Measurements from ENCODE around the gene NBPF11.
"Not testable (repeated sequence)": the region's sequence is repeated elsewhere in the genome, so short reads cannot be mapped to it uniquely, and the experiment has no call there.

The NBPF11 gene

DNA sequence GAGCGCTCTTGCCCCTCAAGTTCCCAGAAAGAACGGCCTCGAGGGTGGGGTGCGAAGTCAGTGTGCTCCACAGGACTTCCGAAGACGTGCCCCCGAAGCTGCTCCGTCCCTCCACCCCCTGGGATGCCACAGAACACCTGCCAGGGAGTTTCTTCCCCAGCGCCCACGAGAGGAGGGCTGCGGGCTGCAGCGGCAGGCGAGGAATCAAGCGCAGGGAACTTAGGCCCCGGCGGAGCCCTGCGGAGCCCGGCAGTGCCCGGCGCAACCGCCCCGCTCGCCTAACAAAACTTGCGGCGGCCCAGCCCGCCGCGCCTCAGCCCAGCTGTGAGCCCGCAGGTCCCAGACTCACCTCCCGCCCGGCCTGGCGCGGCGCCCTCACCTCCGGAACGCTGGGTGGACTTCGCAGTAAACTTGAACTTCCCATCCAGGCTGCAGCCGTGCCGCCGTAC is 686 bp downstream of the NBPF11 start:
- in situ Hi-C loops (cut with MboI; ENCODE audit: low sequenced_read_pairs), result not testable (repeated sequence)

DNA sequence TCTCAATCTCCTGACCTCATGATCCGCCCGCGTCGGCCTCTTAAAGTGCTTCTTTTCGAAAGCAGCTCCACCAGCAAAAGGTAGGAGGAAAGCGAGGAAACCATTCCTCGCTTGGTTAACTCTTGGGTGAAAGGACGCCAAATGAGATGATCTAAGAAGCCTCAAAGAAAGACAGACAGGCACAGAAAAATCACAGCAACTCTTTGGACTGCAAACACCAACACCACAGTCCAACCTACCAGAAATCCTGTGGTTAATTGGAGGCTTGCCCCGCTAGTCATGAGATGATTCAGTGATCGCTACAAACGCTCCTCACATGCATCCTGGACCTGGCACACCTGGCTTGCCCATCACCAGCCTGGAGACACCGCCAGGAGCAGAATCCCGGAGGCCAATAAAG is 1.1 kb downstream of the NBPF11 start:
- in situ Hi-C loops (cut with MboI; ENCODE audit: low sequenced_read_pairs), result not testable (repeated sequence)

DNA sequence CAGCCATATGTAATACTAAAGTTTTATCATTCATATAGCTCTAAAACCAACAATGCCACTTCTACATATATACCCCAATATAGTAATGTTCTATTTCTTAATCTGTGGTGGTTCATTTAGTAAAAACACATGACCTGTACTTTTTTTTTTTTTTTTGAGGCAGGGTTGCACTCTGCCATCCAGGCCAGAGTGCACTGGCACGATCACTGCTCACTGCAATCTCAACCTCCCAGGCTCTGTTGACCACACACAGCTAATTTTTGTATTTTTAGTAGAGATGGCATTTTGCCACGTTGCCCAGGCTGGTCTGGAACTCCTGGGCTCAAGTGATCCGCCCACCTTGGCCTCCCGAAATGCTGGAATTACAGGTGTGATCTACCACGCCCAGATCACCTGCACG is 2.1 kb downstream of the NBPF11 start:
- in situ Hi-C loops (cut with MboI; ENCODE audit: low sequenced_read_pairs), result not testable (repeated sequence)

- in situ Hi-C loops (cut with MboI; ENCODE audit: low sequenced_read_pairs), result not testable (repeated sequence)
Measured at GRCh38 chr1:148149050-148149815, 2.8 kb downstream of the NBPF11 start.

- in situ Hi-C loops (cut with MboI; ENCODE audit: low sequenced_read_pairs), result not testable (repeated sequence)
Measured at GRCh38 chr1:148147052-148147838, 4.8 kb downstream of the NBPF11 start.

- in situ Hi-C loops (cut with MboI; ENCODE audit: low sequenced_read_pairs), result not testable (repeated sequence)
Measured at GRCh38 chr1:148146191-148146997, 5.7 kb downstream of the NBPF11 start.

DNA sequence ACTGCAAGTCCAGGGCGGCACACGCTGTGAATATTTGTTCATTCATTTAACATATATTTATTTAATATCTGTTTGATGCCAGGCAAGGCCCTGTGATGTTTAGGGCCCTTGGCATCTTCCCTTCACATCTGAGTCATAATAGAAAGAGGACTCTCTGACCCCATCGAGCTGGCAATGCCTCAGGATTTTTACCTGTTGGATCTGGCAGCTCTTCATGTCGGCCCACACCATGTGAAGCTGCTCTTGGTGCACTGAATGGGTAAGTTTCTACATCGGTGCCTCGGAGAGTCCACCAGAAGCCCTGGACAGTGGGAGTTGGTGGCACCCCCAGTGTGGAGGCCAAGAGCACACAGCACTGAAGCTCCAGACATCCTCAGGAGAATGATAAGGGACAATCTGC is 8.9 kb downstream of the NBPF11 start:
- in situ Hi-C loops (cut with MboI; ENCODE audit: low sequenced_read_pairs), result not testable (repeated sequence)

DNA sequence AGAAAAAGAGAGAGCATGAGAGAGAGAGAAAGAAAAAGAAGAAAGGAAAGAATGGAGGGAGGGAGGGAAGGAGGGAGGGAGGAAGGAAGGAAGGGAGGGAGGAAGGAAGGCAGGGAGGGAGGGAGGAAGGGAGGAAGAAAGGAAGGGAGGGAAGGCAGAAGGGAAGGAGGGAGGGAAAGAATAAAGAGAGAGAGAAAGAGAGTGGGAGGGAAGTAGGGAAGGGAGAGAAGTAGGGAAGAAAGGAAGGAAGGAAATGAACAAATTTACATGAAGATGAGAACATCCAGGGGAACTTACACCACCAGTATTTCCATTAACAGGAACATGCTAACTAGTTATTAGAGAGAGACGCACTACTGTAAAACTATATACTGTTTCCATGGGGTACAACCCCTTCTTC is 10.1 kb downstream of the NBPF11 start:
- in situ Hi-C loops (cut with MboI; ENCODE audit: low sequenced_read_pairs), result not testable (repeated sequence)

- in situ Hi-C loops (cut with MboI; ENCODE audit: low sequenced_read_pairs), result not testable (repeated sequence)
Measured at GRCh38 chr1:148138606-148139005, 13.5 kb downstream of the NBPF11 start.

GRCh38 chr1:148122341-148122740 is 29.7 kb downstream of the NBPF11 start:
- in situ Hi-C loops (cut with MboI; ENCODE audit: low sequenced_read_pairs), result not testable (repeated sequence)

- in situ Hi-C loops (cut with MboI; ENCODE audit: low sequenced_read_pairs), result not testable (repeated sequence)
Measured at GRCh38 chr1:148120395-148120794, 31.7 kb downstream of the NBPF11 start.

DNA sequence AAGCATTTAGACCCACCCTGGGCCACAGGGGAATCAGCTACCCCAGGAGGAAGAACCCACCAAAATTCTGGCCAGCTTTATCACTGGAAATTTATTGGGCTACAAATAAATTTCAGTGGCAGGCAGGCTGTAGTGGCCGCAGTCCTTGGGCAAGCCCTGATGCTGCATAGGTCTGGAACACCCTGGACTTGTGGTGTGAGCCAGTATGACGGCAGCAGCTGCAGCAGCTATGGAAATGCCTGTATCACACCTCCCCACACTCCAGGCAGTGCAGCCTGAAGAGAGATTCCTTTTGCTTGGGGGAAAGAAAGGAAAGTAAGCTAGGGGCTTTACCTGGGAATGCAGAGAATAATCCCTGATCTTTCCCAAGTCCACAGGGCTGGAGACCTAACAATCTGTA is 56.3 kb downstream of the NBPF11 start:
- in situ Hi-C loops (cut with MboI; ENCODE audit: low sequenced_read_pairs), result not testable (repeated sequence)

GRCh38 chr1:148086196-148086595 is 65.9 kb downstream of the NBPF11 start:
- in situ Hi-C loops (cut with MboI; ENCODE audit: low sequenced_read_pairs), result not testable (repeated sequence)

- in situ Hi-C loops (cut with MboI; ENCODE audit: low sequenced_read_pairs), result not testable (repeated sequence)
Measured at GRCh38 chr1:148081205-148081604, 70.9 kb downstream of the NBPF11 start.

DNA sequence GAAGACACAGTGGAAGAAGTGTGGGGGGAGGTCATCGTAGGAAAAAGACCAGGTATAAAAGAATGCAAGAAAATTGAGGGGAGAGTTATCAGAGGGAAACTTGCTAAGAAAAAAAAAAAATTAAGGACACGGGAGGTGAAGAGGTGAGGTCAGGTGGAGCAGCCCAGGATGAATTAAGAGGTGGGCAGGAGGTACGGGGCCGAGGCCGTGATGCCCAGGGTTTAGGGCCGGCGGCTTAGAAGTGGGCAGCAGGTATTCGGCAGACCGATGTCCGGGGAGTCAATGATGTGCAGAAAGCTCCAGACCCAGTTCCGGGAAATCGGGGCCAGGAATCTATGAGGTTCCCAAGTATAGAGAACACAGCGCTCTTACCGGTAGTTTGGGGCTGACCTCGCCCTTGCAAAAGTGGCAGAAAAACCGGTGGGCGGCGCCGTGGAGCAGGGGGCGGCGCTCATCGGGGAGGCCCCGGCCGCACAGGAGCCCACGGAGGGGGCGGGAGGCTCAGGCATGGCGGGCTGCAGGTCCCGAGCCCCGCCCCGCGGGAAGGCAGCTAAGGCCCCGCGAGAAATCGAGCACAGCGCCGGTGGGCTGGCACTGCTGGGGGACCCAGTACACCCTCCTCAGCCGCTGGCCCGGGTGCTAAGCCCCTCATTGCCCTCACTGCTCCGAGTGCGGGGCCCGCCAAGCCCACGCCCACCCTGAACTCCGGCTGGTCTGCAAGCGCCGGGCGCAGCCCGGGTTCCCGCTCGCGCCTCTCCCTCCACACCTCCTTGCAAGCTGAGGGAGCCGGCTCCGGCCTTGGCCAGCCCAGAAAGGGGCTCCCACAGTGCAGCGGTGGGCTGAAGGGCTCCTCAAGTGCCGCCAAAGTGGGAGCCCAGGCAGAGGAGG is 73.2 kb downstream of the NBPF11 start:
- in situ Hi-C loops (cut with MboI; ENCODE audit: low sequenced_read_pairs), result not testable (repeated sequence)

GRCh38 chr1:148078090-148078489 is 74.0 kb downstream of the NBPF11 start:
- in situ Hi-C loops (cut with MboI; ENCODE audit: low sequenced_read_pairs), result not testable (repeated sequence)

- in situ Hi-C loops (cut with MboI; ENCODE audit: low sequenced_read_pairs), result not testable (repeated sequence)
Measured at GRCh38 chr1:148077458-148077857, 74.6 kb downstream of the NBPF11 start.

DNA sequence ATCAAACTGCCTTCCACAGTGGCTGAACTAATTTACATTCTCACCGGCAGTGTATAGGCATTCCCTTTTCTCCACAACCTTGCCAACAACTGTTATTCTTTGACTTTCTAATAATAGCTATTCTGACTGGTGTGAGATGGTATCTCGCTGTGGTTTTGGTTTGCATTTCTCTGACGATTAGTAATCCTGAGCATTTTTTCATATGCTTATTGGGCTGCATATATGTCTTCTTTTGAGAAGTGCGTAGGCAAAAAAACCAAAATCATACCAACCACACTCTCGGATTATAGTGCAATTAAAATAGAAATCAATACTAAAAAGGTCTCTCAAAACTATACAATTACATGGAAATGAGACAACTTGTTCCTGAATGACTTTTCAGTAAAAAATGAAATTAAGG is 78.7 kb downstream of the NBPF11 start:
- in situ Hi-C loops (cut with MboI; ENCODE audit: low sequenced_read_pairs), result not testable (repeated sequence)

GRCh38 chr1:148068606-148069005 is 83.5 kb downstream of the NBPF11 start:
- in situ Hi-C loops (cut with MboI; ENCODE audit: low sequenced_read_pairs), result not testable (repeated sequence)

- in situ Hi-C loops (cut with MboI; ENCODE audit: low sequenced_read_pairs), result not testable (repeated sequence)
Measured at GRCh38 chr1:148068201-148068600, 83.9 kb downstream of the NBPF11 start.
